GM21526 (cell line): ENCODE data around the gene MAP1LC3B2.

Experiments used
- ATAC-seq: cut with Tn5 transposase; IDR thresholded peaks from one replicate; pipeline ENCODE4 v1.9.1; 2021; ENCODE audit warnings: moderate library complexity; ENCODE audit not compliant: unreplicated experiment, low FRiP score

Gene MAP1LC3B2

DNA sequence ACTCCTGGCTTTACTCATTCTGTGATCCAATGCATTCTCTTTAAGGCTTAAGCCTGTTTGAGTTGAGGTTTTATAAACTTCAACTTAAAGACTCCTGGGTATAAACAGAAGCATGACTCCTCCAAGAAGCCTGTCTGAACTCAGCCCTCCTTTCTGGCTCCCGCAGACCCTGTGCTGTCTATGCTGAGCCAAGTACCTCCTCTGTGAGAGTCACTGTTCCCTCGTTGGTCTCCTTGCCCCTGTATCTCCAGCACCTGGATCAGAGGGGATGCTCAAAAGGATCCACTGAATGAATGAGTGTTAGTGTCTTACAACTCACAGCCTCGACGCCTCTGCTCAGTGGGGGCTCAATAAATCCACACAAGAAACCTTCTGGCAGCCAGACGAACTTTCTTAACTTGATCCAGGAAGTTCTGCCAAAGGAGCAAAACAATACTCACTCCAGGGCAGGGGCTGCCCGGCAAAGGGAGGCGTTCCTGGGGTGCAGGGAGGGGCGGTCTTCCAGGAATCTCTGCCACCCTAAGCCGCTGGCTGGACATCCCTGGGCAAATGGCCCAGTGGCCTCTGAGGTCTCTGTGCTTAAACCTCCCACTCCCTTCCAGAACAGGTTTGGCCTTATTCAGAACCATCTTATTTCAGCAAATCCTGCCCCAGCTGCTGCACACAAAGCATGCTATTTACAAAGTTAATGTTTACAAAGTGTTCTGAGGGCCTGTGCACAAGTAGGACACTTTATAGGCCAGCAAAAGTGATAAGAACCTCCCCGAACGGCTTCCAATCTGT, 32.9 kb downstream of the MAP1LC3B2 start:
- no peak for ATAC-seq

- no peak for ATAC-seq
These were observed 33.5 kb downstream of the MAP1LC3B2 start for GRCh38 chr12:116592731-116593130.

GRCh38 chr12:116594325-116595038, 35.3 kb downstream of the MAP1LC3B2 start:
- no peak for ATAC-seq

GRCh38 chr12:116595186-116595585, 36.0 kb downstream of the MAP1LC3B2 start:
- no peak for ATAC-seq

GRCh38 chr12:116595672-116596071, 36.5 kb downstream of the MAP1LC3B2 start:
- no peak for ATAC-seq

GRCh38 chr12:116597886-116598285, 38.7 kb downstream of the MAP1LC3B2 start:
- no peak for ATAC-seq

- no peak for ATAC-seq
These were observed 39.4 kb downstream of the MAP1LC3B2 start for GRCh38 chr12:116598311-116599284.

DNA sequence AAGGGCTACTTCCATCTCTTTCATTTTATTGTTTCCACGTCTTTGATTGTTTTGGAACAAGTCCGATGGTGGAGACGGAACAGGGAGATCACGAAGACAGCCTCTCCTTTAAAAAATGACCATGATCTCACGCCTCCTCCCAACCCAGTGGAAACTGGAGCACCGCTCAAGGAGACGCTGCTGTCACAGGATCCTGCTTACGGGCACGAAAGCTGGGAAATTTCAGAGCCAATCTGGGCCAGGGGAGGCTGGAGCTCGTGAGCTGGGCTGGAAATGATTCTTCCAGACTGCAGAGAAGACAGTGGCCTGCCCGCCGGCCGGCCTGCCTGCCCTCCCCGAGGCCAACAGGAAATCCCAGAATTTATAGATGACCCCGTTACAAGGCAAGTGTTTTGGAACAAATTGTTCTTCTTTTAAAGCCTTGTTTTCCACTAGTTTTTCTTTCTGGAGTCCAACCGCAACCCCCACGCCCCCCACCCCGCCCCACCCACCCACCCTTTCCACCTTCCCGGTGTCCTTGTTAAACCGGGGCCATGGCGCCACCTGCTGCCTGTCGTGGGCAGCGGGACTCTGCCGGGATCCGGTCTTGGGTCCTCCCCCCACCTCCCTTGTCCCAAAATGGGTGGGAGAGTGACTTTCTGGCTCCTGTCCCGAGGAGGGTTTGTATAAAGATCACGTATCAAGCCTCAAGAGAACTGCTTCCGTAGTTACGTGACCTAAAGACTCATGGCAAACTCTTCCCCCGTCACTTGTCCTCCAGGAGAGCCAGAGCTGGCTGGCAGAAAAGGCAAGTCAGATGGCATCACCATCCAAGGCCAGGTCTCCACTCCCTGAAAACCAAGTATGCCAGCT, 40.3 kb downstream of the MAP1LC3B2 start:
- ATAC-seq: no peak

GRCh38 chr12:116600959-116601918, 42.1 kb downstream of the MAP1LC3B2 start:
- no peak for ATAC-seq

- ATAC-seq: no peak
These were observed 43.0 kb downstream of the MAP1LC3B2 start for GRCh38 chr12:116601933-116602810.

DNA sequence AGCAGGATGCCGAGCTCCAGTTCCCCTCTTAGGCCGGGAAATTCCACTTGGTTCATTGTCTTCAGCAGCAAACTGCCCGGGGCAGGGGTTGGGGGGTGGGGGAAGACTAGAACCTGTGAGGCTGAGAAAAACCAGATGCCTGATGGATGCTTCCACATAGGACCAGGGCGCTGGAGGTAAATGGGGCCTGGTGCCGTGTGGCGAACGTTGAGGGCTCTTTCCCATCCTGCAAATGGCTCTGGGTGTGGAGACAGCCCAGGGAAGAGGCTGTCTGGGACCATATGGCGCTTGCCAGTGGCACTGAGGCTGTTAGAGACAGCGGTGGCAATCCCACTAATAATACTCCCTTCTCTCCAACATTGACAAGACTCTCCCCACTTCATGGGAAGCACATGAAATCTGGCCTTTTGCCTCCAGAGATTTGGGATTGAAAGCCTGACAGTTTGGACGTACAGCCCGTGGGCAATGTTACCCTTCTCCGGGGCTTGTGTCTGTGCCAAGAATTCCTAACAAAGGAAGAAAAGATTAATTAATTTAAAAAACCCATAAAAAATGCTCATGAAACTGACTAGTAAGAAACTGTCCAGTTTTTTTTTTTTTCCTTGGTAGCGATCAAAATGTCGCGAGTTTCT, 44.5 kb downstream of the MAP1LC3B2 start:
- no peak for ATAC-seq

DNA sequence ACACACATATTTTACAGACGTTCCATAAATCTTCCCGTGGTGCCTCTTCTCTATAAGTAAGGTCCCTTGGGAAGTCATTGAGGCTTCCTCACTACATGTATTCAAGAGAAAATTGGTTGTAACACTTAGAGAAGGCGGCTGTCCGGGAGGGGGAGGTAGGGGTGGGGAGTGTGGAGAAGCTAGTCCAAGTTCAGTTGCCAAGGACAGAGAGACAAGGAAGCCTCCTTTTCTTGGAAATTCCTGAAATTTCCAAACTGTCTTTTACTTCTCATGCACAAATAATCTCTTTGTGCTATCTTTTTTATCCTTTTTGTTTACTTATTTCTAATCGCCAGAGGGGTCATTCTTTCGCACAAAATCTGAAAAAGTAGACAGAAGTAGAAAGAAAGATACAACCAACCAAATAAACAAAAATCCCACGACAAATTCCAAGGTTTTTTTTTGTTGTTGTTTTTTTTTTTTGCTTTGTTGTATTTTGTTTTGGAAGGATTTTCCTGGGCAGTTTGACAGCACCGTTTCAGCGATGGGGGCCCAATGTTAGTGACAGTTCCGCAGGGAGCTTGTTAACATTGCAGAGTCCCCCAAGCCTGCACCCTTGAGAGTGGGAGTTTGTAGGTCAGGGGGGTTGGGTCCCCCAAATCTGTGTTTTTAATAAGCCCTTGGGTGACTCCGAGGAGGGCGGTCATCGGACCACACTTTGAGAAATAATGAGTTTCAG, 45.2 kb downstream of the MAP1LC3B2 start:
- ATAC-seq: no peak

GRCh38 chr12:116604951-116605641, 45.9 kb downstream of the MAP1LC3B2 start:
- no peak for ATAC-seq

DNA sequence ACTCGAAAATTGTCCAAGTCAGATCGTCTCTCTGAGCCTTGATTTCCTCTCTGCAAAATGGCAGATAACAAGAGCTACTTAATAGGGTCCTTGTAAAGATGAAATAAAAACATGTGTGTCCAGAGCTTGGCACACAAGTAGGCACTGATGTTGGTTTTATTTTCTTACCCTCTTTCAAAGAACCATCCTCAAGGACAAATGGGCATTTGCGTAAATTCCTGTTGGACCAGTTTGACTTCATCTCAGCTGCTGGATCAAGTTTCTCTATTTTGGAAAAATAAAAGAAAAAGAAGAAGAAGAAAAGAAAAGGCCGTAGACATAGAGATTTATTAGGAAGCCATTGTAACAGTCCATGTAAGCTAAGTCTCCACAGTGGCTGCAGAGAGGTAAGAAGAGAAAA, 47.2 kb downstream of the MAP1LC3B2 start:
- ATAC-seq: no peak

GRCh38 chr12:116607039-116607438, 47.9 kb downstream of the MAP1LC3B2 start:
- ATAC-seq: no peak
